Measurements from ENCODE around the gene MEF2A.

MEF2A gene

GRCh38 chr15:99682455-99682854 is 116.7 kb downstream of the MEF2A start:
- H3K36me3 ChIP-seq (ENCODE audit: insufficient read depth, low read depth, low read length): peaks cover 37% of the 10 kb centered on the region

GRCh38 chr15:99683000-99683670 is 117.4 kb downstream of the MEF2A start:
- H3K27ac ChIP-seq (ENCODE audit: low read length): no peak overlapping the region
- no peaks in the 10 kb centered on the region for H3K4me1 ChIP-seq (ENCODE audit: insufficient read depth, low read length)

More at GRCh38 chr15:99682455-99682854, 116.7 kb downstream of the MEF2A start:
- Histone ChIP-seq H3K9me3 (ENCODE audit: insufficient read depth, low read depth, low read length) (peaks cover 10% of the 10 kb centered on the region; the same call in 1 of the 2 replicates), H3K4me1 (ENCODE audit: insufficient read depth, low read length) (no peaks in the 10 kb centered on the region), H3K27me3 (ENCODE audit: insufficient read depth, low read length) (no peaks in the 10 kb centered on the region), H3K9ac (ENCODE audit: low read depth, low read length) (no peak overlapping the region), H3K4me3 (ENCODE audit: low read length) (no peak overlapping the region), H3K27ac (ENCODE audit: low read length) (no peak overlapping the region)

GRCh38 chr15:99686290-99686689 is 120.5 kb downstream of the MEF2A start:
- no peaks in the 10 kb centered on the region for H3K27me3 ChIP-seq (ENCODE audit: insufficient read depth, low read length)
- no peak overlapping the region for H3K4me3 ChIP-seq (ENCODE audit: low read length)
- peaks cover 10% of the 10 kb centered on the region for H3K9me3 ChIP-seq (ENCODE audit: insufficient read depth, low read depth, low read length)
- no peak overlapping the region for H3K27ac ChIP-seq (ENCODE audit: low read length)
- H3K4me1 ChIP-seq (ENCODE audit: insufficient read depth, low read length): no peaks in the 10 kb centered on the region
- no peak overlapping the region for H3K9ac ChIP-seq (ENCODE audit: low read depth, low read length)
- H3K36me3 ChIP-seq (ENCODE audit: insufficient read depth, low read depth, low read length): peaks cover 30% of the 10 kb centered on the region

More at GRCh38 chr15:99683000-99683670, 117.4 kb downstream of the MEF2A start:
- peaks cover 10% of the 10 kb centered on the region; the same call in 1 of the 2 replicates for H3K9me3 ChIP-seq (ENCODE audit: insufficient read depth, low read depth, low read length)
- H3K36me3 ChIP-seq (ENCODE audit: insufficient read depth, low read depth, low read length): peaks cover 32% of the 10 kb centered on the region
- H3K4me3 ChIP-seq (ENCODE audit: low read length): no peak overlapping the region
- no peak overlapping the region for H3K9ac ChIP-seq (ENCODE audit: low read depth, low read length)
- H3K27me3 ChIP-seq (ENCODE audit: insufficient read depth, low read length): no peaks in the 10 kb centered on the region

GRCh38 chr15:99692825-99693224 is 127.0 kb downstream of the MEF2A start:
- Histone ChIP-seq H3K9ac (ENCODE audit: low read depth, low read length) (no peak overlapping the region), H3K9me3 (ENCODE audit: insufficient read depth, low read depth, low read length) (no peaks in the 10 kb centered on the region; the same call in 1 of the 2 replicates), H3K36me3 (ENCODE audit: insufficient read depth, low read depth, low read length) (peaks cover 52% of the 10 kb centered on the region), H3K27ac (ENCODE audit: low read length) (no peak overlapping the region), H3K4me3 (ENCODE audit: low read length) (no peak overlapping the region), H3K27me3 (ENCODE audit: insufficient read depth, low read length) (no peaks in the 10 kb centered on the region), H3K4me1 (ENCODE audit: insufficient read depth, low read length) (no peaks in the 10 kb centered on the region)

- no peaks in the 10 kb centered on the region for H3K9me3 ChIP-seq (ENCODE audit: insufficient read depth, low read depth, low read length)
- H3K27me3 ChIP-seq (ENCODE audit: insufficient read depth, low read length): no peaks in the 10 kb centered on the region
- no peak overlapping the region for H3K4me3 ChIP-seq (ENCODE audit: low read length)
- H3K4me1 ChIP-seq (ENCODE audit: insufficient read depth, low read length): no peaks in the 10 kb centered on the region
- H3K36me3 ChIP-seq (ENCODE audit: insufficient read depth, low read depth, low read length): peaks cover 38% of the 10 kb centered on the region; the same call in 1 of the 2 replicates
- no peak overlapping the region for H3K9ac ChIP-seq (ENCODE audit: low read depth, low read length)
- no peak overlapping the region for H3K27ac ChIP-seq (ENCODE audit: low read length)
Observed at GRCh38 chr15:99696096-99696495, 130.3 kb downstream of the MEF2A start.

- H3K9me3 ChIP-seq (ENCODE audit: insufficient read depth, low read depth, low read length): no peaks in the 10 kb centered on the region
- no peaks in the 10 kb centered on the region for H3K27me3 ChIP-seq (ENCODE audit: insufficient read depth, low read length)
- H3K4me3 ChIP-seq (ENCODE audit: low read length): no peak overlapping the region
- H3K36me3 ChIP-seq (ENCODE audit: insufficient read depth, low read depth, low read length): peaks cover 6% of the 10 kb centered on the region
- peaks cover 13% of the 10 kb centered on the region; the same call in 1 of the 2 replicates for H3K4me1 ChIP-seq (ENCODE audit: insufficient read depth, low read length)
- H3K27ac ChIP-seq (ENCODE audit: low read length): peak overlapping the region; percentile 30
- peak overlapping the region; percentile 47; the same call in 1 of the 2 replicates for H3K9ac ChIP-seq (ENCODE audit: low read depth, low read length)
Observed at GRCh38 chr15:99702895-99703602, 137.3 kb downstream of the MEF2A start.

GRCh38 chr15:99703603-99704443 is 138.0 kb downstream of the MEF2A start:
- Histone ChIP-seq H3K36me3 (ENCODE audit: insufficient read depth, low read depth, low read length) (peaks cover 6% of the 10 kb centered on the region), H3K4me1 (ENCODE audit: insufficient read depth, low read length) (peaks cover 13% of the 10 kb centered on the region; the same call in 1 of the 2 replicates), H3K4me3 (ENCODE audit: low read length) (no peak overlapping the region), H3K9me3 (ENCODE audit: insufficient read depth, low read depth, low read length) (no peaks in the 10 kb centered on the region), H3K27me3 (ENCODE audit: insufficient read depth, low read length) (no peaks in the 10 kb centered on the region), H3K9ac (ENCODE audit: low read depth, low read length) (peak overlapping the region; percentile 47; the same call in 1 of the 2 replicates), H3K27ac (ENCODE audit: low read length) (peak overlapping the region; percentile 30)

- Histone ChIP-seq H3K4me1 (ENCODE audit: insufficient read depth, low read length) (peaks cover 13% of the 10 kb centered on the region; the same call in 1 of the 2 replicates), H3K9ac (ENCODE audit: low read depth, low read length) (no peak overlapping the region), H3K27ac (ENCODE audit: low read length) (no peak overlapping the region), H3K27me3 (ENCODE audit: insufficient read depth, low read length) (no peaks in the 10 kb centered on the region), H3K9me3 (ENCODE audit: insufficient read depth, low read depth, low read length) (no peaks in the 10 kb centered on the region), H3K4me3 (ENCODE audit: low read length) (no peak overlapping the region), H3K36me3 (ENCODE audit: insufficient read depth, low read depth, low read length) (peaks cover 6% of the 10 kb centered on the region)
Observed at GRCh38 chr15:99704444-99704838, 138.7 kb downstream of the MEF2A start.

GRCh38 chr15:99706557-99707303 is 140.9 kb downstream of the MEF2A start:
- no peak overlapping the region for H3K9ac ChIP-seq (ENCODE audit: low read depth, low read length)
- H3K4me1 ChIP-seq (ENCODE audit: insufficient read depth, low read length): peaks cover 13% of the 10 kb centered on the region; the same call in 1 of the 2 replicates
- H3K4me3 ChIP-seq (ENCODE audit: low read length): no peak overlapping the region
- no peaks in the 10 kb centered on the region for H3K9me3 ChIP-seq (ENCODE audit: insufficient read depth, low read depth, low read length)
- no peak overlapping the region for H3K27ac ChIP-seq (ENCODE audit: low read length)
- H3K27me3 ChIP-seq (ENCODE audit: insufficient read depth, low read length): no peaks in the 10 kb centered on the region
- H3K36me3 ChIP-seq (ENCODE audit: insufficient read depth, low read depth, low read length): peaks cover 19% of the 10 kb centered on the region

GRCh38 chr15:99707473-99708270 is 141.9 kb downstream of the MEF2A start:
- H3K9ac ChIP-seq (ENCODE audit: low read depth, low read length): no peak overlapping the region
- H3K9me3 ChIP-seq (ENCODE audit: insufficient read depth, low read depth, low read length): no peaks in the 10 kb centered on the region
- H3K4me3 ChIP-seq (ENCODE audit: low read length): no peak overlapping the region
- H3K36me3 ChIP-seq (ENCODE audit: insufficient read depth, low read depth, low read length): peaks cover 21% of the 10 kb centered on the region
- peaks cover 13% of the 10 kb centered on the region; the same call in 1 of the 2 replicates for H3K4me1 ChIP-seq (ENCODE audit: insufficient read depth, low read length)
- no peak overlapping the region for H3K27ac ChIP-seq (ENCODE audit: low read length)
- no peaks in the 10 kb centered on the region for H3K27me3 ChIP-seq (ENCODE audit: insufficient read depth, low read length)
